GM18951 (cell line): ENCODE results near the gene FAAP100.

Experiments used
- POLR2A ChIP-seq: IDR thresholded peaks from 4 replicates; pipeline ENCODE4 v1.6.1; 2011; ENCODE audit warnings: mild to moderate bottlenecking; ENCODE audit not compliant: insufficient read length, insufficient read depth; ENCODE audit errors: extremely low read depth
- in situ Hi-C: fragments of 300-500 bp; cut with MboI; formaldehyde crosslinking; loops from one replicate; pipeline ENCODE4 v1.12.0; 2022; ENCODE audit warnings: low sequenced_read_pairs, mixed read lengths, inconsistent platforms; ENCODE audit not compliant: unreplicated experiment

FAAP100 gene

DNA sequence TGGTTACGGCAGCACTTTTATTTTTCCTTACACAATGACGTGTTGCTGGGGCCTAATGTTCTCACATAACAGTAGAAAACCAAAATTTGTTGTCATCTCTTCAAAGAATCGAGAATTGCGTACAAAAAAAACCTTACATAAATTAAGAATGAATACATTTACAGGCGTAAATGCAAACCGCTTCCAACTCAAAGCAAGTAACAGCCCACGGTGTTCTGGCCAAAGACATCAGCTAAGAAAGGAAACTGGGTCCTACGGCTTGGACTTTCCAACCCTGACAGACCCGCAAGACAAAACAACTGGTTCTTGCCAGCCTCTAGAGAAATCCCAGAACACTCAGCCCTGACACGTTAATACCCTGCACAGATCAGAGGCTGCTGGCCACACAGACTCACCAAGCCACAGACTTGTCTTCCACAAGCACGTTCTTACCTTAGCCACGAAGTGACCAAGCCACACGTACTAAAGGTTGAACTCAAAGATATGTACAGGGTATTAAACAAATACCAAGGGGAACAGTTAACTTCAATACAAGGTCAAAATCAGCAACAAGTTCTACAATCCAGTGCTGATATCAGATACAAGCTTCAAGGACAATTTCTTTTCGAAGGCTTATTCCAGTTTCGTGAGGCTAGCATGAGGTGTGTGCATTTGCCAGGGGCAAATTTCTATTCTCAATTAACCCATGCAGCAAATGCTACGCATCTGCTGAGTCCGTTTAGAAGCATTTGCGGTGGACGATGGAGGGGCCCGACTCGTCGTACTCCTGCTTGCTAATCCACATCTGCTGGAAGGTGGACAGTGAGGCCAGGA is 42.0 kb downstream of the FAAP100 start:
- TF ChIP-seq POLR2A, result no peak
- in situ Hi-C loops, result no loop called here

DNA sequence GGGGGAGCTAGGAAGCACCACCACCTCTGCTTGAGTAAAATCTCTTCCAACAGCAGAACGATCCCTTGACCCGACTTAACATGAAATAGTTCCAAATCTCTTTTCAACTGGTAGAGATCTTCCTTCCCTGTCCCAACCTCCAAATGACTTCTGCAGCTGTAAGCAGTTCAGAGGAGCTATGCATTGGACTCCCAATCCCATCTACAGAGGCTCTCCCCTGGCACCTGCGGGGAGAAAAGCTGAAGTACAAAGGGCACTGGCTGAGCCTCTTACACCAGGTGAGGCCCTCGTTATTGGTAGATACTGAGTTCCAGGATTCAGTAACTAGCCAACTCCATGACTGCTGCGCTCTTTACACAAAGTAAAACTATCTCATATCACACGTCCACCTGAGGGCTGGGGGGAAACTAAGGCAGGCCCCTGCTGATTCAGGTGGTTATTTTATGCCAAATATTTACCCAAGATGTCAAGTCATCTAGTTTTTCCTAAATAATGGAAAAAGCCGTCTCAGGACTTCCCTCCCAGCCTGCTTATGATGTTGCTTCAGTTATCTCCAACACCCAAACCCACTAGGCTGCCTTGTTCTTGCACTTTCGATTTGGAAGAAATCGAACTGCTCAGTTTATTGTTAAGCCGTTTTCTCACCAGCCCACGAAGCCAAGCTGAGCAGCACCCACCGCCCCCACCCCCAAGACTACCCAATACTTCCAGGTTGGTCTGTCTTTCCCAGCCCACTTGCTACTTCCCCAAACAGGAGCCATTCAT is 42.8 kb downstream of the FAAP100 start:
- in situ Hi-C loops, result no loop called here
- peak; percentile 47 for TF ChIP-seq POLR2A

DNA sequence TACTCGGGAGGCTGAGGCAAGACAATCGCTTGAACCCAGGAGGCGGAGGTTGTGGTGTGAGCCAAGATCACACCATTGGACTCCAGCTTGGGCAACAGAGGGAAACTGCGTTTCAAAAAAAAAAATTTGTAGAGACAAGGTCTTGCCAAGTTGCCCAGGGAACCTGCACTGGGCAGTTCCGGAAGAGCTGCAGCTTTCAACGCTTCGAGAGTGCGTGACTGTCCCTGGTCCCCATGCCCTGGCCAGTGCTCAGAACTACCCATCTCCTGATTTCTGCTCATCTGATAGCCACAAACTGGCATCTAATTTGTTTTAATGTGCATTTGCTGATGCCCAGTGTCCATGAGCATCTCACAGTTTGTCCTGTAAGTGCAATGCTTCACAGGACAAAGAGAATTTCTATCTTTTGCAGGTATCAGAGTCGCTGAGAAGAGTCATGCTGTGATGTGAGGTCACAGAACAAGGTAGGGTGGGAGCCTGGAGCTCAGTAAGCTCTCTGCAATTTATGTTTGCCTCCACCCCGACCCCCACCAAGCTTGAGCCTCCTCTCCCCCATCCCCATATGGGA is 43.4 kb downstream of the FAAP100 start:
- in situ Hi-C loops, result no loop called here
- peak; percentile 57 for TF ChIP-seq POLR2A

DNA sequence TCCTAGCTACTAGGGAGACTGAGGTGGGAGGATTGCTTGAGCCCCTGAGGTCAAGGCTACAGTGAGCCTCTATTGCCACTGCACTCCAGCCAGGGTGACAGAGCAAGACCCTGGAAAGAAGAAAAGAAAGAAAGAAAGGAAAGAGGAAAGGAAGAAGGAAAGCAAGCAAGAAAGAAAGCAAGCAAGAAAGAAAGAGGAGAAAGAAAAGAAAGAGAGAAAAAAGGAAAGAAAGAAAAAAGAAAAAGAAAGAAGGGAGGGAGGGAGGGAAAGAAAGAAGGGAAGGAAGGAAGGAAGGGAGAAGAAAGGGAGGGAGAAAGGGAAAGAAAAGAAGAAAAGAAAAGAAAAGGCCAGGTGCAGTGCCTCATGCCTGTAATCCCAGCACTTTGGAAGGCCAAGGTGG is 48.5 kb downstream of the FAAP100 start:
- TF ChIP-seq POLR2A, result no peak
- in situ Hi-C loops, result no loop called here

DNA sequence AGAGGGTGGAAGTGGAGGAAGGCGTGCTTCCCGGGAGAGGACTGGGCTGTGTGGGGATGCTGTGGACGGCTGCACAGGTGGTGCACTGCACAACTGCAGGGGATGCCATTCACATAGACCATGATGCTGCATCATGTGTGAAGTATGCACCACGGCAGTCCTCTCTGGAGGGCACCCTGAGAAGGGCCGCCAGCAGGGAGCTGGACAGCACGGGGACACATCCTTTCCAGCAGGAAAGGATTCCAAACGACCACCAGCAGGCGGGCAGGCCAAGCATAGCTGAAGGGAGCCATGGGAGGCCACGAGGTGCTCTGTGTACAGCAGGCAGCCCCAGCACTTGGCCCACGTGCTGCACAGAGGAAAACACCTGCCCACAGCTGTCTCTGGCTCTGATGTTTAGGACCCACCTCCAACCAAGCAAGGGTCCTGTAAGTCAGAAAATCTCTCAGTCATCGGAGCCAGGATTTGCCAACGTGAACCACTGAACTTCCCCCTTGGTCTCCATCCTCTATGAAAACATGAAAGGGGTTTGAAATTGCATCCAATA is 49.6 kb downstream of the FAAP100 start:
- TF ChIP-seq POLR2A, result no peak
- in situ Hi-C loops, result no loop called here

DNA sequence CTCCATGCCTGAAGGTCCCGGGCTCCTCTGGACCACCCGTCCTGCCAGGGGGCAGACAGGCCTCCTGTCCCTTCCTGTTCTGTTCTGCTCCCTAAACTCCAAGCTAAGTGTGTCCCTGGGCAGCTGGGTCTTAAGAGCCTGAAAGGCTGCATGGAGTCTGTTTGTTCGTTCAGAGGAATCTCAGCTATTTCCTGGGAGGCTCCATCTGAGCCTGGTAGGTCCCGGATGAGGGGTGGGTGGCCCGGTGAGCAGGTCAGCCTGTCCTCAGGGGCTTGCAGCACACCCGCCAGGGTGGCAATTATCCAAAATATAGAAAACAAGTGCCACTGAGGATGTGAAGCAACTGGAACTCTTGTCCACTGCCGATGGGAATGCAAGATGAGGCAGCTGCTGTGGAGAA is 52.1 kb downstream of the FAAP100 start:
- TF ChIP-seq POLR2A, result no peak
- in situ Hi-C loops, result no loop called here

DNA sequence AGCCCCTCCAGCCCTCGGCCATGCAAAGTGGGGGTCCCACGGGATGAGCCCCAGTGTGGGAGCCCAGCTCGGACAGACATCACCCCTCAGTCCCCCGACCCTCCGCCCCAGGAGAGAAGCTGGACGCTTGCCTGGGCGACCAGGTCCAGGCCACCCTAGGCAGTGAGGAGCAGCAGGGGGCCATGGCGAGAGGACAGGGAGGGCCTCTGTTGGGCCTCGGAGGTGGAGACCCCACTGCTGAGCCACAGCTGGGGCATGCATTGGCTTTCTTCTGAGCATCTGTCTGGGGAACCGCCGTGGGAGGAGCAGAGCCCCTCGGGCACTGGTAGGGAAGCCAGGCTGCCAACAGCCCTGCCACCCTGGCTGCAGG is 52.6 kb downstream of the FAAP100 start:
- in situ Hi-C loops, result no loop called here
- TF ChIP-seq POLR2A, result no peak

DNA sequence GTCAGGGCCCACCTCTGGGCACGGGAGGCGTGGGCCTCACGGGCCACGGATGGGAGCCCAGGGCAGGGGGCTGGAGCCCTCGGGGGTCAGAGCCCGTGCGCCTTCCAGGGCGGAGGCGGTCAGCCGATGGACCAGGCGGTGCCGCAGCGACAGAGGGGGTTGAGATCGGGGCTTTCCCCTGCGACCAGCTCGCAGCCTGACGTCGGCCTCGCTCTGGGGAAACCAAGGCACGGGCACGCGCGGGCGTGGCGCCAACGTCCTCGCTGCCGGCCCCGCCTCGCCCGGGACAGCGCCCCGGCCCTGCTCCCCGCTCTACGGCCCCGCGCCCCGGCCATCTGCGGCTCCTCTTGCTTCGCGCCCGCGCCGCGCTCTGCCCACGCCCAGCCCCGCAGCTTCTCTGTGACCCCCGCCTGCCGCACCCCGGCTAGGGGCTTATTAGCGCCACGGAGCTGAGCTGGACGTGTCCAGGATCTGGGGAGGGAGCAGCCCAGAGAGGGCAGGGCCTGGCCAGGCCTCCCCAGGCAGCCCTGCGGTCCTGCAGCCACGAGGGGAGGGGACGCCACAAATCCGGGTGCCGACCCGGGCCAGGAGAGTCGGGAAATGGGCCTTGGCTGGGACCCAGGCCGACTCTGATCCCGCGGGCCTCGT is 53.1 kb downstream of the FAAP100 start:
- in situ Hi-C loops, result no loop called here
- TF ChIP-seq POLR2A, result no peak

DNA sequence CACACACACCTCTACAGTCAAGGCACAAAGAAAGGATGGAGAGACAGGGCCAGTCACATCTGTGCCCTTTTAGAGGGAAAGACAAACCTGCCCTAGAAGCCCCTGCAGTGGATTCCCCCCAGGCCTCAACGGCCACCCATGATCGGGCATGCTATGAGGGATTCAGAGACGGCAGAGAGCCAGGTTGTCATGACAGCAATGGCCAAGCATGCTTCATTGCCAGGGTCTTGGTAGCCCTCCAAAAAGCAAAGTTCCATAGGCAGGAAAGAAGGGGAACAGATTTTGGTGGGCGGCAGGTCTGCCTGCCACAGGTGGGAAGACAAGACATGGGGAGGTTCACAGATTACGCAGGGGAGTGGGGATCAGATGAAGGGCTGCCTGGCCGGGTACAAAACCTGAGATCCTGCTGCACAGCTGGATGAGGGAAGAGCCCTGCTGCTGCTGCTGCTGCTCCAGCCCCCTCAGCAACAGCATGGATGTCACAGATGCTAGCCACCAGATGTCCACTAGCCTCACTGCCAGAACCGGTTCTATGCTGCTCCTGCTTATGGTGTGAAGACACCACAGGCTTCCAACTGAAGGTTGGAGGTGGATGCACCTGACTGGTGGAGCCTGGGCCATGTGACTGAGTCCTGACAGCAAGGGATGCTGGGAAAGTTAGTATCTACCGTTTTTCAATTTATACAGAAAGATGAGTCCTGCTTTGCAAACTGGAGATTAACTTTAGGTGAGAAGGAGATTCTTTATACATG is 57.4 kb downstream of the FAAP100 start:
- TF ChIP-seq POLR2A, result no peak
- in situ Hi-C loops, result no loop called here

DNA sequence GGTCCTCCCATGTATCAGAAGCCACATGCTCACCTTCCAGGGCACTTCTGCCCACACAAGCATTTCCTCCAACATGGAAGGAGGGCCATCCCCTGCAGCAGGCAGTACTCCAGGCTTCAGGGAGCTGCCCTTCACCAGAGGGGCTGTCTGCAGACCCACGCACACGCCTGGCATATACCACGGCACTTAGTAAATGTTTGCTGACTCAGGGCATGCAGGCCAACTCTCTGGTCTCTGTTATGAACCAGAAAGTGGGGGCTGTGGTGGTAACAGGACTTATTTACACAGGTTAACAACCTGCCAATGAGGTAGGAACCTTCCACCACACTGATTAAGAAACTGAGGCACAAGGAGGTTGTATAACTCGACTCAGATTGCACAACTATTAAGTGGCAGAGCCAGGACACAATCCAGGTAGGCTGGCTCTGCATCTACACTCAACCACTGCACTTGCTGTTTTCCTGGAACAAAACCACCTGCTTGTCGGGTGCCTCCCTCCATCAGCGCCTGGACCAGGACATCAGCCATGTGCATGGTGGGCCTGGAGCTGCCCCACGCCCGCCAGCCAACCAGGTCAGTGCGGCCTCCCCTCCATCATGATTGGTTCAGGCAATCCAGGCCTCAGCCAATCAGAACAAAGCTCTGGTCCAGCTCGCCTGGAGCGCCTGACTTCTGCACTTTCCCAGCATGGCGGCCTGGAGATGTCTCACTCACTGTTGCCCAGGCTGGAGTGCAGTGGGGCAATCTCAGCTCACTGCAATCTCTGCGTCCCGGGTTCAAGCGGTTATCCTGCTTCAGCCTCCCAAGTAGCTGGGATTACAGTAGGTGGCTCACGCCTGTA is 58.7 kb downstream of the FAAP100 start:
- no peak for TF ChIP-seq POLR2A
- in situ Hi-C loops, result no loop called here

DNA sequence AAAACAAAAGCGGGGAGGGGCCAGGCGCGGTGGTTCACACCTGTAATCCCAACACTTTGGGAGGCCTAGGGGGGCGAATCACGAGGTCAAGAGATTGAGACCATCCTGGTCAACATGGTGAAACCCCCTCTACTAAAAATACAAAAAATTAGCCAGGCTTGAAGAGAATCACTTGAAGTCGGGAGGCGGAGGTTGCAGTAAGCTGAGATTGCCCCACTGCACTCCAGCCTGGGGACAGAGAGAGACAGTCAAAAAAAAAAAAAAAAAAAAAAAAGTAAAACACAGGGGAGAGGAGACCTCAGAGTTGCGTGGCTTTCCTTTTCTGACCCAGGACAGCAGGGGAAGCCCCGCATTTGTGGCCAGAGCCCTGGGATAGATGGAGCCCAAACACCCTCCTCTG is 59.4 kb downstream of the FAAP100 start:
- no peak for TF ChIP-seq POLR2A
- in situ Hi-C loops, result no loop called here

DNA sequence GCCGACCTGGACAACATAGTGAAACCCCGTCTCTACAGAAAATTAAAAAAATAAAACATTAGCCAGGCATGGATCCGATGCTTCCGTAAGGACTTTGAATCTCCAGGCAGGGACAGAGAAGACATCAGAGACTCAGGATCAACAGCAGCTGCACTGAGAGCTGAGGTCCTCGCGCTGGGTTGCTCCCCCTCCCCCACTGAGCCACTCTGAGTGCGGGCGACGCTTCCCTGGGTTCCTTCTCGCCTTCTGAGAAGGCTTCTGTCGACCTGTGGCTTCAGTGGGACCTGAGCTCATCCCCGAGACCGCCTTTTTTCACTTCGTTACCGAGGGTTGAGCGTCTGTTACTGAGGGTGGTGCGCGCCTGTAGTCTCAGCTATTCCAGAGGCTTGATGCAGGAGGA is 60.0 kb downstream of the FAAP100 start:
- no peak for TF ChIP-seq POLR2A

More for the DNA sequence above, 60.0 kb downstream of the FAAP100 start:
- in situ Hi-C loops, result no loop called here
